ENCODE results near the gene HAUS1. TPM values are rescaled to one million over a fixed set of nuclear protein-coding genes. Genes with fewer than 3 reads are reported as not detected.

HAUS1 gene
- total and polyA plus RNA-seq, 2 experiments from 2014 or later = 163 to 216 TPM

- Mint-ChIP-seq H3K4me3 (no peak overlapping the region), H3K4me1 (peaks cover 5% of the 10 kb centered on the region; the same call in 1 of the 3 replicates), H3K27me3 (ENCODE audit: insufficient read depth, low read depth, poor library complexity) (peaks cover 9% of the 10 kb centered on the region), H3K36me3 (ENCODE audit: low read depth) (no peaks in the 10 kb centered on the region), H3K9me3 (no peaks in the 10 kb centered on the region), H3K27ac (no peak overlapping the region)
- DNase-seq (ENCODE audit: low spot score) (no peak), ATAC-seq (no peak)
- no peaks in the 10 kb centered on the region for H3F3A ChIP-seq (replicated peaks; ENCODE audit: low read depth)
- H3K27ac ChIP-seq (ENCODE audit: low read depth) = no peak overlapping the region
- no peaks in the 10 kb centered on the region for H3K27me3 ChIP-seq (ENCODE audit: insufficient read depth)
- TF ChIP-seq CTCF (conservative IDR thresholded peaks at IDR 0.05; ENCODE audit: low read depth in 2 of 2) = no peak
- TF ChIP-seq STAT1 (IDR thresholded peaks at IDR 0.05; ENCODE audit: unreplicated experiment) = no peak
- TF ChIP-seq REST (IDR thresholded peaks at IDR 0.05; ENCODE audit: unreplicated experiment) = no peak
- no peak for TF ChIP-seq ZNF331 (CRISPR knock-in tag; IDR thresholded peaks at IDR 0.05; ENCODE audit: low read depth)
- no peak for TF ChIP-seq EZH2 (IDR thresholded peaks at IDR 0.05; ENCODE audit: low read depth, unreplicated experiment)
- TF ChIP-seq ZNF462 (CRISPR knock-in tag; IDR thresholded peaks at IDR 0.05) = no peak
- no peak for TF ChIP-seq NANOG (IDR thresholded peaks at IDR 0.05; ENCODE audit: borderline replicate concordance)
- no peak for TF ChIP-seq ETS1 (IDR thresholded peaks at IDR 0.05)
- no peak for TF ChIP-seq JUNB (IDR thresholded peaks at IDR 0.05; ENCODE audit: unreplicated experiment)
- no peak for TF ChIP-seq ZNF114 (CRISPR knock-in tag; IDR thresholded peaks at IDR 0.05)
- TF ChIP-seq EZH2phosphoT487 (IDR thresholded peaks at IDR 0.05; ENCODE audit: unreplicated experiment) = no peak
- no peak for TF ChIP-seq POLR2AphosphoS5 (IDR thresholded peaks at IDR 0.05; ENCODE audit: low read depth)
- TF ChIP-seq CREB1 (CRISPR knock-in tag; IDR thresholded peaks at IDR 0.05; ENCODE audit: low read depth) = no peak
- no peaks in the 10 kb centered on the region for H3K79me2 ChIP-seq (replicated peaks; ENCODE audit: insufficient read depth)
- H3K36me3 ChIP-seq (ENCODE audit: insufficient read depth) = no peaks in the 10 kb centered on the region
- H3K4me3 ChIP-seq = no peak overlapping the region
- H3K4me2 ChIP-seq = no peak overlapping the region
- H2AFZ ChIP-seq = no peak overlapping the region
- peaks cover 4% of the 10 kb centered on the region; the same call in 1 of the 2 replicates for H3K4me1 ChIP-seq (ENCODE audit: insufficient read depth)
- no peaks in the 10 kb centered on the region for H3K9me2 ChIP-seq (ENCODE audit: insufficient read depth)
- H4K20me1 ChIP-seq (replicated peaks; ENCODE audit: insufficient read depth) = no peaks in the 10 kb centered on the region
Measured at GRCh38 chr18:46160050-46160798, 56.0 kb downstream of the HAUS1 start.

All from GM23338 (cell line).